ENCODE measurements around the gene SOAT1. TPM values are rescaled to one million over a fixed set of nuclear protein-coding genes. Genes with fewer than 3 reads are reported as not detected.

SOAT1 gene
- total RNA-seq, 6 donors from 2014 or later: 14.6 to 95.6 (median 34.3) TPM

DNA sequence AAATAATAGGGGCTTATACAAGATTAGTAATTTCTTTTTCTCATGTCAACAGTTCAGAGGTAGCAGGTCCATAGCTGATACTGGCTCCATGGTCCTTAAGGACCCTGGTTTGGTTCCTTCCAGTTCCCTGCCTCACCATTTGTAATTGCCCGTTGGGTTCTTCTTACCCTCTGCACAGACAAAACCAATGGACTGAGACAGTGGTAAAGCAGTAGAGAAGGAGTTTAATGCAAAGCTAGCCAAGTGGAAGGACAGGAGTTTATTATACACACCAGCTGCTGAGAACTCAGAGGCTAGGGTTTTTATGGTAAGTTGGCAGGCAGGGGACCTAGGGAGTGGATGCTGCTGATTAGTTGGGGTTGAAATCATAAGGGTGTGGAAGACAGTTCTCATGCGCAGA is 36.3 kb downstream of the SOAT1 start:
- H3K27ac ChIP-seq: no peak overlapping the region
- H3K36me3 ChIP-seq: peaks cover 0 to 10% (median 5%) of the 10 kb centered on the region in 4 donors
- H3K4me1 ChIP-seq: peaks cover 0 to 2% (median 0%) of the 10 kb centered on the region in 4 donors
- no peaks in the 10 kb centered on the region for H3K9me3 ChIP-seq
- DNase-seq (no peak), ATAC-seq (ENCODE audit: low FRiP score in 2 of 2) (no peak)
- TF ChIP-seq EP300 (IDR thresholded peaks at IDR 0.05): no peak
- 79 to 95% methylated on average over 2 of the region's 2 CpGs for WGBS, 2 donors
- H3K4me3 ChIP-seq: no peak overlapping the region
- H3K27me3 ChIP-seq: no peaks in the 10 kb centered on the region

GRCh38 chr1:179334440-179334839 is 40.8 kb downstream of the SOAT1 start:
- Histone ChIP-seq H3K27me3 (no peaks in the 10 kb centered on the region), H3K9me3 (no peaks in the 10 kb centered on the region), H3K4me3 (no peak overlapping the region), H3K4me1 (no peaks in the 10 kb centered on the region), H3K27ac (no peak overlapping the region), H3K36me3 (peaks cover 1 to 8% (median 3%) of the 10 kb centered on the region in 4 donors)
- TF ChIP-seq POLR2A (IDR thresholded peaks at IDR 0.05) (no peak), POLR2AphosphoS5 (IDR thresholded peaks at IDR 0.05) (no peak), EP300 (IDR thresholded peaks at IDR 0.05) (no peak), CTCF (IDR thresholded peaks at IDR 0.05) (no peak)
- DNase-seq (no peak), ATAC-seq (ENCODE audit: low FRiP score in 2 of 2) (no peak)
- WGBS, 2 donors: 95 to 97% methylated on average over 4 of the region's 4 CpGs

DNA sequence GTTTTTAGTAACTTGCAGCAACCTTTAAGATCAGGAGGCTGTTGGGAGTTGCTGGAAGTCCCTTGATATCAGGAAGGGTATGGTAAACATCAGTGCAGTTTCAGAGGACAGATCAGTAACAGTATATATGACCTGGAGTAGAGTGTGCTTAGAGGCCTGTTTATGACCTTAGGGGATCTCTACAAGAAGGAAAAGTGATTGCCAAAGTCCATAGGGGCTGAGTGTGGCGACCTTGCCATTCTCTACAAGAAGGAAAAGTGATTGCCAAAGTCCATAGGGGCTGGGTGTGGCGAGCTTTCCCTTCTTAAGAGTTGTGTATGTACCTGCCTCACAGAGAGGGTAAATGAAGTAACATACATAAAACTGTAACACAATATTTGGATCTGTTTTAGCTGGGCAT is 43.7 kb downstream of the SOAT1 start:
- 78 to 100% methylated on average over 2 of the region's 2 CpGs for WGBS, 2 donors
- ATAC-seq (ENCODE audit: low FRiP score in 2 of 2): no peak

DNA sequence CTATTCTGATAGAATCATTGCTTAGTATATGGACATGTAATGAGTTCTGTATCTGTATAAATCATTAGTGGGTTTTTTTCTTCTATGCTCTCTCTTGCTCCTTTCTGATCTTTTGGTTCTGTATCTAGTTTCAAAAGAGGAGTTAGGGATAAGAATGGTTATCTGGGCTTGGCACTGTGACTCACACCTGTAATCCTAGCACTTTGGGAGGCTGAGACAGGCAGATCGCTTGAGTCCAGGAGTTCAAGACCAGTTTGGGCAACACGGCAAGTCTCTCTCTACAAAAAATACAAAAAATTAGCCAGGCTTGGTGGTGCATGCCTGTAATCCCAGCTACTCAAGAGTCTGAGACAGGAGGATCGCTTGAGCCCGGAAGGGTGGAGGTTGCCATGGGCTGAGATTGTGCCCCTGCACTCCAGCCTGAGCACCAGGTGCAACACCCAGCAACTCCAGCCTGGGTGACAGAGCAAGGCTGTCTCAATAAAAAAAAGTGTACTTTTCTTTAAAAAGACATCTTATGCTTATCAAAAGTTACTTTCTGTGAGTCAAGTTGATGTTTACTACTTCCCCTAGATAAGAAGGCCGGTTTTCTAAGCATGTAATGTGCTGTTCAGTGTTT is 44.5 kb downstream of the SOAT1 start:
- 88 to 94% methylated on average over 5 of the region's 5 CpGs for WGBS, 2 donors

More for the DNA sequence above, 43.7 kb downstream of the SOAT1 start:
- Histone ChIP-seq H3K4me1 (no peaks in the 10 kb centered on the region), H3K27ac (no peak overlapping the region), H3K4me3 (no peak overlapping the region), H3K27me3 (no peaks in the 10 kb centered on the region), H3K36me3 (peaks cover 6 to 27% (median 9%) of the 10 kb centered on the region in 4 donors), H3K9me3 (no peaks in the 10 kb centered on the region)
- no peak for TF ChIP-seq EP300 (IDR thresholded peaks at IDR 0.05)
- TF ChIP-seq POLR2A (IDR thresholded peaks at IDR 0.05): no peak
- TF ChIP-seq POLR2AphosphoS5 (IDR thresholded peaks at IDR 0.05): no peak
- TF ChIP-seq CTCF (IDR thresholded peaks at IDR 0.05): no peak
- DNase-seq: no peak

DNA sequence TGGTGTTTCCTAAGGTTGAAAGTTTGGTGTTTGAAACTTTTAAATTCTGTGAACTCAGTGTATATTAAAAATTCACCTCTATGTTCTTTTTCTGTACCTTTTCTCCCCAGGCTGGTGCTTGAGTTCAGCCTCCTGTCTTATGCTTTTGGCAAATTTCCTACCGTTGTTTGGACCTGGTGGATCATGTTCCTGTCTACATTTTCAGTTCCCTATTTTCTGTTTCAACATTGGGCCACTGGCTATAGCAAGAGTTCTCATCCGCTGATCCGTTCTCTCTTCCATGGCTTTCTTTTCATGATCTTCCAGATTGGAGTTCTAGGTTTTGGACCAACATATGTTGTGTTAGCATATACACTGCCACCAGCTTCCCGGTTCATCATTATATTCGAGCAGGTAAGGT is 47.3 kb downstream of the SOAT1 start:
- H3K36me3 ChIP-seq: peaks cover 21 to 62% (median 32%) of the 10 kb centered on the region in 4 donors
- H3K4me3 ChIP-seq: no peak overlapping the region
- DNase-seq (no peak), ATAC-seq (ENCODE audit: low FRiP score in 2 of 2) (no peak)
- H3K4me1 ChIP-seq: no peaks in the 10 kb centered on the region
- TF ChIP-seq POLR2A (IDR thresholded peaks at IDR 0.05): no peak
- H3K9me3 ChIP-seq: no peaks in the 10 kb centered on the region
- no peaks in the 10 kb centered on the region for H3K27me3 ChIP-seq
- H3K27ac ChIP-seq: no peak overlapping the region
- WGBS, 2 donors: 80 to 86% methylated on average over 5 of the region's 5 CpGs

More for the DNA sequence above, 44.5 kb downstream of the SOAT1 start:
- Histone ChIP-seq H3K36me3 (peaks cover 10 to 35% (median 11%) of the 10 kb centered on the region in 4 donors), H3K27ac (no peak overlapping the region), H3K4me3 (no peak overlapping the region), H3K27me3 (no peaks in the 10 kb centered on the region), H3K4me1 (no peaks in the 10 kb centered on the region), H3K9me3 (no peaks in the 10 kb centered on the region)
- ATAC-seq (ENCODE audit: low FRiP score in 2 of 2) (no peak), DNase-seq (no peak)
- TF ChIP-seq CTCF (IDR thresholded peaks at IDR 0.05) (no peak), POLR2A (IDR thresholded peaks at IDR 0.05) (no peak), EP300 (IDR thresholded peaks at IDR 0.05) (no peak), POLR2AphosphoS5 (IDR thresholded peaks at IDR 0.05) (no peak)

GRCh38 chr1:179341943-179342547 is 48.4 kb downstream of the SOAT1 start:
- Histone ChIP-seq H3K27me3 (no peaks in the 10 kb centered on the region), H3K36me3 (peaks cover 21 to 71% (median 35%) of the 10 kb centered on the region in 4 donors), H3K4me1 (no peaks in the 10 kb centered on the region), H3K4me3 (no peak overlapping the region), H3K27ac (no peak overlapping the region), H3K9me3 (no peaks in the 10 kb centered on the region)
- ATAC-seq (ENCODE audit: low FRiP score in 2 of 2) (no peak), DNase-seq (no peak)
- no peak for TF ChIP-seq CTCF (IDR thresholded peaks at IDR 0.05)
- 87 to 91% methylated on average over 4 of the region's 4 CpGs for WGBS, 2 donors
